NCI-H2029 treated with DMSO at 0.1 percent for 48 hours (cell line): ENCODE data around the gene STK10.
"Not testable (repeated sequence)": the region's sequence is repeated elsewhere in the genome, so short reads cannot be mapped to it uniquely, and the experiment has no call there.

ENCODE experiments used
- DNase-seq: peaks from one replicate; lab custom pipeline; 2025; lab: John Stamatoyannopoulos, UW

STK10 gene

DNA sequence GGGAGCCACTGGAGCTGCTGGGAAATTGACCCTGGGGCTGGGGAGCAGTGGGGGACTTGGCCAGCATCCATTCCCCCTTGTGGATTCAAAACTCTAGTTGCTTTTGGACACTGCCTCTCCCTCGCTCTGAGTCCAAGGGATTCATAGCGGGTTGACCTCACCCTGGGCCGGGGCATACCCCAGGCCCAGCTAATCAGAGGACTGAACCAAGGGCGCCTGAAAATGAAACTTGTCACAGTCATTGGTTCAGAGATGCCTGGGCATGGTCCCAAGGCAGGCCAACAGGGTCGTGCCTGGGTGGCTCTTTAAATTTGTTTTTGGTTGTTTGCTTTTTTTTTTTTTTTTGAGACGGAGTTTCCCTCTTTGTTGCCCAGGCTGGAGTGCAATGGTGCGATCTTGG is 22.6 kb downstream of the STK10 start:
- no peak for DNase-seq

- DNase-seq, result no peak
Observed at GRCh38 chr5:172164769-172165212, 23.2 kb downstream of the STK10 start.

- no peak for DNase-seq
Observed at GRCh38 chr5:172163346-172163745, 24.7 kb downstream of the STK10 start.

- DNase-seq, result no peak
Observed at GRCh38 chr5:172162987-172163343, 25.1 kb downstream of the STK10 start.

DNA sequence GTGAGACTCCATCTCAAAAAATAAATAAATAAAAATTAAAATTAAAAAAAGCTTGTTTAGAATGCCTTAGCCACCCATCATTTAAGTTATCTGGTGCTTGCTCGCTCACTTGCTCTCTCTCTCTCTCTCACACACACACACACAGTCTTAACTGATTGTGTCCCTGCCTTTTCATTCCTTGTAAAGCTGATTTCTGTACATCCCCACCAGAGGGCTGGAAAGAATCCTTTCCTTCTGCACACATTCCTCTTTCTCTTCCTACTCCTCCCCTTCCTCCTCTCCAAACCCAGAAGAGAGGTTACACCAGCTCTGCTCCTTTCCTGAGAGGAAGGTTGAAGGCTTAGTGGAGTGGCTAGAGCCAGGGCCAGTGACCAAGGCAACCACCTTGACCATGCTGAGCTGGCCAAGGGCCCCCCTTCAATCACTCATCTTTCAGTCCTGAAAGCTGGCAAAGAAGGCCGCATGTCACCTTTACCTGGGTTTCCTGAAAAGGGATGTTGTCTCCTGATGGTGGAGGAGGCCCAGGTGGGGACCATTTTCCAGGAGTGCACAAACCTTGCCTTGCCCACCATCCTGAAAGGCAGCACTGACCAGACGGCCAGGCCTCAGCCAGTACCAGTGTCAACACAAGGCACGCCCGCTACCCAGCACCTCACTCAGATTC is 25.6 kb downstream of the STK10 start:
- DNase-seq, result no peak

DNA sequence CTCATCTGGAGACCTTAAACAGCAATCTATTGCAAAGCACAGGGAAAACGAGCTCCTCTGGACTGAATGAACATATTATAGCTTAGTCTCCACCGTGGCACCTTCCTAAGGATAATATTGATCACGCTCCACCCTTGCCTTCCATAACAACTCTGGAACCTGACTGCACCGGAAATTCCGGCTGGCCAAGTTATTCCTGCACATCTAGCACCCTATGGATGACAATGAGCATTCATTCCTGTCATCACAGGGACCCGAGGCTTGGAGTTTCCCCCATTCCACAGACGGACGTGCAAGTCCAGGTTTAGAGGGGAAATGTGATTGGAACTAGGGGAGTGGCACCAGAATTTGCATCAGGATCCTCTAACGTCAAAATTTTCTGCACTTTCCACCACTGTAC is 27.5 kb downstream of the STK10 start:
- DNase-seq, result no peak

DNA sequence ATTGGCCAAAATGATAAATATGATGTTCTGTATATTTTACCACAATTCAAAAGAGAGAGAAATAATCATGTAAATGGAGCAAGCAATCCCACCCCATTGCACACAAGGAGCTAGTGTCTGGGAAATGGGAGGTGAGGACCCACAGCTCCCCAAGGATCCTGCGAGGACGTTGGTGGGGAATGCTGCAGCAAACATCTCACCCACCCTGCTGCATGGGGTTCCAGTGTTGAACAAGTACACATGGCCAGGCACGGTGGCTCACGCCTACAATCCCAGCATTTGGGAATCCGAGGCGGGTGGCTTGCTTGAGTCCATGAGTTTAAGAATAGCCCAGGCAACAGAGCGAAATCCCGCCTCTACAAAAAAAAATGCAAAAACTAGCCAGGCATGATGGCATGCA is 29.0 kb downstream of the STK10 start:
- DNase-seq, result no peak

GRCh38 chr5:172156541-172156994 is 31.5 kb downstream of the STK10 start:
- DNase-seq, result no peak

DNA sequence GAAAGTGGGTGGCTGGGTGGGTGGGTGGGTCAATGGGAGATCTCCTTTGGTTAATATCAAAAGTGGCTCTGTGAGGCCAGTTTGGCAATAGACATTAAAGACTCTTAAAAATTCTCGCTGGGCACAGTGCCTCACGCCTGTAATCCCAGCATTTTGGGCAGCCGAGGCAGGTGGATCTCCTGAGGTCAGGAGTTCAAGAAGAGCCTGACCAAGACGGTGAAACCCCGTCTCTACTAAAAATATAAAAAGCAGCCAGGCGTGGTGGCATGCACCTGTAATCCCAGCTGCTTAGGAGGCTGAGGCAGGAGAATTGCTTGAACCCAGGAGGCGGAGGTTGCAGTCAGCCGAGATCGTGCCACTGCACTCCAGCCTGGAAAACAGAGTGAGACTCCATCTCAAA is 32.9 kb downstream of the STK10 start:
- not testable (repeated sequence) for DNase-seq

- no peak for DNase-seq
Observed at GRCh38 chr5:172153695-172154094, 34.3 kb downstream of the STK10 start.

DNA sequence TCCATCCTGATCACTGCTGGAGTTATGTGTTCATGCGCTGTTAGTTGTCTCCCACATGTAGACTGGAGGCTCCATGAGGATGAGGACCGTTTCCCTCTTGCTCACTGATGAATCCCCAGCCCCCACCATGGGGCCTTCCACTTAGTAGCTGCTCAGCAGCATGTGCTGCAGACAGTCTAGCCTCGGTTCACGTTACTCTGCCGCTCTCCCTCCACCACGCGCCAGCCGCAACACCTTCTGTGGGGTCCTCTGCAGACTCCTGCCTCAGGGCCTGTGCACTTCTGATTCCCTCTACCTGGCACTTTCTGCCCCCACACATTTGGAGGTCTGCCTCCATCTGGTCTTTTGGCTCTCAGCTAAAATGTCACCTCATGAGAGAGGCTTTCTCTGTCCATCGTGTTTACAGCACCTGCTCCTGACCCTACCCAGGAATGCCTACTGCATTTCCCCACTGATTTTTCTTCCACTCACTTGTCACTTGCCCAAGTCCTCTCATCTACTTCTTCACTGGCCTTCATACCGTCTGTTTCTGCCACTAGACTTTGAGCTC is 36.3 kb downstream of the STK10 start:
- no peak for DNase-seq

- no peak for DNase-seq
Observed at GRCh38 chr5:172150514-172151425, 37.3 kb downstream of the STK10 start.

- DNase-seq, result not testable (repeated sequence)
Observed at GRCh38 chr5:172149481-172149880, 38.5 kb downstream of the STK10 start.

DNA sequence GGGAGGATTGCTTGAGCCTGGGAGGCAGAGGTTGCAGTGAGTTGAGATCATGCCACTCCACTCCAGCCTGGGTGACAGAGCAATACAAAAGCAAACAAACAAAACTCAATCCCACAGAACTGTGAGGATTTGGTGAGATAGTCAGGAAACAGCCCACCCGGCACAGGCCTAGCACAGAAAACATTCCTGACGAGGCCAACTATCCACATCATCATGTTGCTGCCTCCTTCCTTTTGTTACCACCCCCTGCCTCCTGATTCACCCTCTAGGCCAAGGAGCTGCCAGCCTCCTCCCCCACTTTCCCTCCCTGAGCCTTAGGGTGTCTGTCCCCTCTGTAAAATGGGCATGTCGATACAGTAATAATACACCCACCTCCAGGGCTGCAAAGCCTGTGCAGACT is 39.0 kb downstream of the STK10 start:
- DNase-seq, result no peak

GRCh38 chr5:172148381-172148780 is 39.6 kb downstream of the STK10 start:
- DNase-seq, result no peak

GRCh38 chr5:172147857-172148256 is 40.2 kb downstream of the STK10 start:
- no peak for DNase-seq

DNA sequence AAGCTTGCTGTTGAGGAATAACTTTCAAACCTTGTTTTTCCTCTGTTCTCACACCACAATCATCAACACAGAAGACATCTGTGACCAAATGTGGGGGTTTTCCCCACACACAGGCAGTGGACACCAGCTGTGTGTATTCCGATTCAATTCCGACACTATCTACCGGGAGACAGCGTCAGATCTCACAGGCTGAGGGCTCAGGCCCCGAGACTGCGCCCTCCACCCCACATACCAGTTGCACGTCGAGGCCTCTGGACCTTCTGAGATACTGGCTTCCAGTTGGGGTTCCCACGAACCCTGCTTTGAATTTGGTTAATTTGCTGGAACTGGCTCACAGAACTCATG is 41.3 kb downstream of the STK10 start:
- DNase-seq, result no peak

DNA sequence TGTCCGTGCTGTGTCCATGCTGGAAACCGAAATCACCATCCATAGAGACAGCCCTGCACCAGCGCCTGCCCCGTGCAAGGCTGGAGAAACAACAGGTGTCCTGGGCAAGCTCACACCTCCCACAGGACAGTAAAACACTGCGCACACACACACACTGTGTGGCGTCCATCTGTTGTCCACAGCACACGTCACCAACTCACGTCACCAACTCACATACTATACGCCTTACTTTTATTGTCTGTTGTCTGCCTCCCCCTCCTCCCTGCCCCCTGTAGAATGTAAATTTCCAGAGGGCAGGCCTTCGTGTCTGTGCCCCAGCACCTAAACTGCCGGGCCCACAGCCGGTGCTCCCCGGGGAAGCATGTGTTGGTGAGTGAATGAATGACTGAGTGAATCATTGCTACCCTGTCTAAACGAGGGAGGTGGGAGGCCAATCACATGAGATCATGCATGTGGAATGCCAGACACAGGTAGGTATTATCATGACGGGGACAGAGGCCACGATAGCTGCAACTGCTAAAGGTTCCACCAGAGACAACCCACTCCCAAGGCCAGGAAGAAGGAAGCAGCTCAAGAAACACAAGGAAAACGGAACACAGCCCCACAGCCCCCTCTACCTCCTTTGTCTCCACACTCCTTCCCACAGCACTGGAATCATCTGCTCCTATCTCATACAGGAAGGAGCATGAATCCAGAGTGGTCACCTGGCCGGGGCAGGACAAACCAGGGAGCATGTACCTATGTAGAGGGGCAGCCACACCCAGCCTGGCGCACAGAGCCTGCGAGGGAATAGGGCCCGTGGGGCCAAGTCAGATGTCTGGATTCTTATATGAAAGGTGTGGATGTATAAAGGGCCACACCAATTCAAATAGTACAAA is 41.9 kb downstream of the STK10 start:
- no peak for DNase-seq

- no peak for DNase-seq
Observed at GRCh38 chr5:172144931-172145869, 42.8 kb downstream of the STK10 start.

DNA sequence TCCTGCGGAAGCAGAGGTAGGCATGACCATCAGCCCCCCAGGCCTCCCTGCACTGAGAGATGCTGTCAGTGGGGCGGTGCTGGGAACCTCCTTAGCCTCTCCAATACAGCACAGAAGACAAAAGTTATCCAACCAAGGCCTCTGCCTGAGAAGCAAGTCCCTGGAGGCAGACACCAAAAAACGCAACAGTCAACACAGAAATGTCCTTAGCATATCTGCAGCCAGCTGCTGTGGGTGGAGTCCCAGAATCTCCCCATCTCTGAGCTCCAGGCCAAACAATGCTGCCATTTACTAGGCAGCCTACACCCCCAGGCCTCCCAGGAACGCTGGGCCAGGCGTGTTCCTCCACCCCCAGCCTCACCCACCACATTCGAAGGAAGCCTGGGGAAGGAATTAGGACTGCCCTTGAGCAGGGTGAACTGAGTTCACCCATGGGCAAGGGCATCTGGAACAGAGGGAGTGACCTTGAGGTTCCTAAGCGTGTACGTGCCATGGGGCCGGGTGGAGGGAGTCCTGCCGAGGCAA is 43.7 kb downstream of the STK10 start:
- no peak for DNase-seq

GRCh38 chr5:172143875-172144274 is 44.1 kb downstream of the STK10 start:
- no peak for DNase-seq
